CD14-positive monocyte (primary cell): Measurements from ENCODE around the gene ELF5. TPM values are rescaled to one million over a fixed set of nuclear protein-coding genes. Genes with fewer than 3 reads are reported as not detected.

ENCODE experiments used
- DNase-seq, 3 donors: peaks; one replicate each; pipeline ENCODE4 v3.0.0-alpha.2; 2011 to 2022
- H2AFZ ChIP-seq: 2 replicates; pipeline ENCODE4 v1.6.0; 2012; ENCODE audit warnings: mild to moderate bottlenecking, low read depth, low read length, inconsistent platforms; ENCODE audit not compliant: insufficient read depth, poor library complexity, severe bottlenecking
- H3K27ac ChIP-seq, 2 donors: 1 replicate in 1 of 2; 2 replicates in 1 of 2; pipeline ENCODE4 v1.5.1; 2012 to 2013; ENCODE audit warnings: low read length in 2 of 2, control low read depth in 1 of 2, inconsistent platforms in 1 of 2, low read depth in 1 of 2, mild to moderate bottlenecking in 1 of 2
- H3K27me3 ChIP-seq, 2 donors: one replicate each; pipeline versions ENCODE4 v1.6.0 to v1.6.1; 2011 to 2013; ENCODE audit warnings: low read length in 2 of 2; ENCODE audit not compliant: control insufficient read depth in 2 of 2, insufficient read depth in 2 of 2
- H3K36me3 ChIP-seq, 2 donors: replicated peaks in 1 of 2; 1 replicate in 1 of 2; 2 replicates in 1 of 2; pipeline versions ENCODE4 v1.5.1 to v1.6.1; 2012 to 2013; ENCODE audit warnings: low read length in 2 of 2, control low read depth in 1 of 2, inconsistent platforms in 1 of 2, mild to moderate bottlenecking in 1 of 2; ENCODE audit not compliant: insufficient read depth in 2 of 2, control insufficient read depth in 1 of 2
- H3K4me1 ChIP-seq, 2 donors: 1 replicate in 1 of 2; 2 replicates in 1 of 2; pipeline versions ENCODE4 v1.5.1 to v1.6.1; 2012 to 2013; ENCODE audit warnings: low read length in 2 of 2, control low read depth in 1 of 2, inconsistent platforms in 1 of 2, mild to moderate bottlenecking in 1 of 2, moderate library complexity in 1 of 2; ENCODE audit not compliant: insufficient read depth in 2 of 2, control insufficient read depth in 1 of 2
- H3K4me2 ChIP-seq: replicated peaks from 2 replicates; pipeline ENCODE3; 2012; ENCODE audit warnings: low read length, moderate library complexity, mild to moderate bottlenecking; ENCODE audit not compliant: poor library complexity, severe bottlenecking; ENCODE audit errors: extremely low read depth
- H3K4me3 ChIP-seq, 3 experiments: fragments of 200-600 bp in 1 of 3; sonication (generic) in 1 of 3; replicated peaks in 1 of 3; 1 replicate in 2 of 3; 2 replicates in 1 of 3; pipeline ENCODE4 v1.5.1; 2011 to 2013; ENCODE audit warnings: low read length in 3 of 3, mild to moderate bottlenecking in 3 of 3, control low read depth in 2 of 3, low read depth in 2 of 3, inconsistent platforms in 1 of 3, moderate library complexity in 1 of 3
- H3K79me2 ChIP-seq: 2 replicates; pipeline ENCODE4 v1.6.0; 2012; ENCODE audit warnings: mild to moderate bottlenecking, control low read depth, inconsistent platforms, low read length, moderate library complexity; ENCODE audit not compliant: insufficient read depth
- H3K9ac ChIP-seq: 2 replicates; pipeline ENCODE4 v1.6.0; 2017; ENCODE audit warnings: low read length, mild to moderate bottlenecking; ENCODE audit not compliant: insufficient read depth, poor library complexity, severe bottlenecking
- H3K9me3 ChIP-seq, 2 donors: replicated peaks in 1 of 2; 1 replicate in 1 of 2; 2 replicates in 1 of 2; pipeline versions ENCODE4 v1.5.1 to v1.6.1; 2012 to 2013; ENCODE audit warnings: low read length in 2 of 2, control low read depth in 1 of 2; ENCODE audit not compliant: control insufficient read depth in 1 of 2, insufficient read depth in 1 of 2
- H4K20me1 ChIP-seq: 2 replicates; pipeline ENCODE4 v1.6.0; 2012; ENCODE audit warnings: mild to moderate bottlenecking, low read length, control low read depth, moderate library complexity; ENCODE audit not compliant: insufficient read depth
- H3K27ac Mint-ChIP-seq, 7 donors: one replicate each; pipeline ENCODE4 v1.8.0; 2020; ENCODE audit warnings: mild to moderate bottlenecking in 7 of 7, mixed read lengths in 7 of 7, moderate library complexity in 6 of 7, inconsistent platforms in 2 of 7
- H3K27me3 Mint-ChIP-seq, 3 donors: one replicate each; pipeline ENCODE4 v1.8.0; 2021 to 2022; ENCODE audit warnings: low read depth in 3 of 3, mild to moderate bottlenecking in 3 of 3, mixed read lengths in 3 of 3, moderate library complexity in 3 of 3, inconsistent platforms in 1 of 3
- H3K36me3 Mint-ChIP-seq, 2 donors: one replicate each; pipeline ENCODE4 v1.8.0; 2020; ENCODE audit warnings: mixed read lengths in 2 of 2, inconsistent platforms in 1 of 2, mild to moderate bottlenecking in 1 of 2
- H3K4me1 Mint-ChIP-seq: one replicate; pipeline ENCODE4 v1.8.0; 2020; ENCODE audit warnings: mild to moderate bottlenecking, mixed read lengths
- H3K4me3 Mint-ChIP-seq, 2 donors: one replicate each; pipeline ENCODE4 v1.8.0; 2020; ENCODE audit warnings: mild to moderate bottlenecking in 2 of 2, mixed read lengths in 2 of 2, moderate library complexity in 1 of 2
- H3K9me3 Mint-ChIP-seq, 7 donors: one replicate each; pipeline ENCODE4 v1.8.0; 2020 to 2022; ENCODE audit warnings: mixed read lengths in 7 of 7, mild to moderate bottlenecking in 6 of 7, moderate library complexity in 6 of 7, inconsistent platforms in 2 of 7
- WGBS: methylation state at CpG from one replicate; pipeline ENCODE4 v1.1.5; 2013; ENCODE audit warnings: missing lambda C conversion rate; ENCODE audit not compliant: insufficient coverage; 5-methylcytosine and 5-hydroxymethylcytosine counted together
- intact Hi-C, 2 donors: fragments of 100-400 bp; cut with micrococcal nuclease; formaldehyde crosslinking; loops; one replicate each; pipeline versions ENCODE4 v1.15.0 to v1.15.1; 2023
- polyA plus RNA-seq, 3 donors: library from polyadenylated mRNA; depleted of rRNA in 1 of 3; unstranded in 2 of 3; stranded (reverse) in 1 of 3; fragments of 300-500 nt in 2 of 3; fragments of >200 nt in 1 of 3; fragmentation: Illumina TruSeq in 2 of 3; gene quantifications; 1 replicate in 2 of 3; 2 replicates in 1 of 3; pipeline ENCODE4 v1.2.3, GENCODE V29; 2012 to 2021
- TF ChIP-seq, protein P1 (sequence below): fragments of 200-600 bp; IDR thresholded peaks from one replicate; pipeline ENCODE4 v1.8.0; 2022; ENCODE audit warnings: antibody characterized with exemption, mild to moderate bottlenecking

Gene ELF5
- polyA plus RNA-seq, 3 donors: 0.27 TPM; not detected in 2

DNA sequence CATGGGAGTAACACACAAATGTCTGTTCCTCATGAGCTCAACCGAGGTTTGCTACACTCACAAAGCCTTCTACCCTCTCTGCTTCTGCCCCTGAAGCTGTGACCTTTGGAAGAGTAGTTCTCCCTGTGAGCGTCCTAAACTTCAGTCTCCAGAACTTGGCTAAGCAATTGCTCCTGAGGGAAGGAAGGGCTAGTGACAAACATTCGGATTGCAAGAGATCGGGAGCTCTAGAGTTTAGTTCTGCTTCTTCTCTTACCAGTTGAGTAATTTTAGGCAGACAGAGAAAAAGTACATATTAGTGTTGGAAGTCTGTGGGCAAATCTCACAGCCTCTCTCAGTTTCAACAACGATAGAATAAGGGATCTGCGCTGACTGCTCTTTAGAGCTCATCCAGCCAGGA is 27.3 kb upstream of the ELF5 start:
- no peak overlapping the region for H3K4me2 ChIP-seq
- H3K27me3 ChIP-seq: peaks cover 13 to 15% of the 10 kb centered on the region in 2 donors
- H3K36me3 Mint-ChIP-seq: no peaks in the 10 kb centered on the region
- 92% methylated on average over 2 of the region's 6 CpGs for WGBS
- no peak overlapping the region for H3K4me3 Mint-ChIP-seq
- peaks cover 8 to 32% (median 22%) of the 10 kb centered on the region in 3 donors for H3K27me3 Mint-ChIP-seq
- H4K20me1 ChIP-seq: no peaks in the 10 kb centered on the region
- no peaks in the 10 kb centered on the region for H3K4me1 ChIP-seq
- H3K4me1 Mint-ChIP-seq: no peaks in the 10 kb centered on the region
- H3K9ac ChIP-seq: no peak overlapping the region
- H2AFZ ChIP-seq: no peak overlapping the region
- no peak for DNase-seq
- H3K9me3 Mint-ChIP-seq: peaks cover 0 to 2% (median 0%) of the 10 kb centered on the region in 7 donors
- no peaks in the 10 kb centered on the region for H3K79me2 ChIP-seq
- no peaks in the 10 kb centered on the region for H3K9me3 ChIP-seq
- TF ChIP-seq, protein P1, sequence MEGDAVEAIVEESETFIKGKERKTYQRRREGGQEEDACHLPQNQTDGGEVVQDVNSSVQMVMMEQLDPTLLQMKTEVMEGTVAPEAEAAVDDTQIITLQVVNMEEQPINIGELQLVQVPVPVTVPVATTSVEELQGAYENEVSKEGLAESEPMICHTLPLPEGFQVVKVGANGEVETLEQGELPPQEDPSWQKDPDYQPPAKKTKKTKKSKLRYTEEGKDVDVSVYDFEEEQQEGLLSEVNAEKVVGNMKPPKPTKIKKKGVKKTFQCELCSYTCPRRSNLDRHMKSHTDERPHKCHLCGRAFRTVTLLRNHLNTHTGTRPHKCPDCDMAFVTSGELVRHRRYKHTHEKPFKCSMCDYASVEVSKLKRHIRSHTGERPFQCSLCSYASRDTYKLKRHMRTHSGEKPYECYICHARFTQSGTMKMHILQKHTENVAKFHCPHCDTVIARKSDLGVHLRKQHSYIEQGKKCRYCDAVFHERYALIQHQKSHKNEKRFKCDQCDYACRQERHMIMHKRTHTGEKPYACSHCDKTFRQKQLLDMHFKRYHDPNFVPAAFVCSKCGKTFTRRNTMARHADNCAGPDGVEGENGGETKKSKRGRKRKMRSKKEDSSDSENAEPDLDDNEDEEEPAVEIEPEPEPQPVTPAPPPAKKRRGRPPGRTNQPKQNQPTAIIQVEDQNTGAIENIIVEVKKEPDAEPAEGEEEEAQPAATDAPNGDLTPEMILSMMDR: no peak
- no peak overlapping the region for H3K27ac Mint-ChIP-seq
- intact Hi-C loops: no loop called here
- H3K27ac ChIP-seq: no peak overlapping the region
- no peaks in the 10 kb centered on the region for H3K36me3 ChIP-seq
- no peak overlapping the region for H3K4me3 ChIP-seq

DNA sequence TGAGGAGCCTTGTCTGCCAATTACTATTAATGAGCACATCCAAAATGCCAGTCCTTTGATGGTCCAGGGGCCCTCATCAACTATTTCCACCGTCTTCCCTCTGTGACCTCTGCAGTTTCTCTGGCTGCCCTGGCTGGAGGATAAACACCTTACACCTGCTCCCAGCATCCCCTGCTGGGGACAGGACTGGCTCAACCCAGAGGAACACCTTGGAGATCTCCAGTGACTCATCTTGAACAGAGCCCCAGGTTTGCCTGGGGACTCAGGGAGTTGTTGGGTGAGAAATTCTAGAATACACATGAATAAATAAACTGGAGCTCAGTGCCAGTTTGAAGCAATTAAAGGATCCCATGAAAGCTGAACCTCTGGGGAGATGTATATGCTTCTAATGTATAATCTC is 24.0 kb upstream of the ELF5 start:
- H3K4me3 ChIP-seq: no peak overlapping the region
- H4K20me1 ChIP-seq: no peaks in the 10 kb centered on the region
- DNase-seq: no peak
- Mint-ChIP-seq H3K27ac (no peak overlapping the region), H3K4me3 (no peak overlapping the region), H3K9me3 (peaks cover 2 to 10% (median 7%) of the 10 kb centered on the region in 7 donors), H3K27me3 (peaks cover 8 to 26% (median 22%) of the 10 kb centered on the region in 3 donors), H3K36me3 (no peaks in the 10 kb centered on the region), H3K4me1 (no peaks in the 10 kb centered on the region)
- WGBS: 100% methylated on average over 1 of the region's 1 CpG
- H3K27me3 ChIP-seq: peaks cover 13 to 15% of the 10 kb centered on the region in 2 donors
- H2AFZ ChIP-seq: no peak overlapping the region
- TF ChIP-seq, protein P1: no peak
- H3K27ac ChIP-seq: no peak overlapping the region
- H3K79me2 ChIP-seq: no peaks in the 10 kb centered on the region
- no peak overlapping the region for H3K9ac ChIP-seq
- intact Hi-C loops: no loop called here
- H3K4me1 ChIP-seq: no peaks in the 10 kb centered on the region
- H3K9me3 ChIP-seq: peaks cover 5 to 9% of the 10 kb centered on the region in 2 donors
- H3K4me2 ChIP-seq: no peak overlapping the region
- no peaks in the 10 kb centered on the region for H3K36me3 ChIP-seq
